Panc1 (cell line): ENCODE results near the gene LCOR. TPM values are rescaled to one million over a fixed set of nuclear protein-coding genes. Genes with fewer than 3 reads are reported as not detected.

ENCODE experiments used
- ATAC-seq: fragments of 200-7000 bp; cut with Tn5 transposase; 2 replicates; pipeline ENCODE4 v1.9.1; 2020; ENCODE audit warnings: mild to moderate bottlenecking, moderate library complexity
- BruUV-seq: library from RNA; stranded (reverse); fragments of 400-500 nt; replicated peaks from 2 replicates; lab custom pipeline; 2021; lab: Mats Ljungman, UMichigan
- CTCF ChIA-PET: fragments of 300-600 bp; sonication (Branson Sonifier 250); formaldehyde crosslinking; loops from one replicate; lab custom pipeline; 2022; ENCODE audit warnings: antibody characterized with exemption; lab: Charles Lee
- POLR2A ChIA-PET: fragments of 300-600 bp; sonication (Branson Sonifier 250); formaldehyde crosslinking; loops from one replicate; lab custom pipeline; 2022; ENCODE audit warnings: antibody characterized with exemption; lab: Charles Lee
- DNase-seq: peaks from one replicate; pipeline ENCODE4 v3.0.0-alpha.2; 2010; ENCODE audit warnings: low read depth, low spot score
- H3K27ac ChIP-seq: 2 replicates; pipeline ENCODE4 v1.5.1; 2011; ENCODE audit warnings: mild to moderate bottlenecking, low read length, inconsistent platforms
- H3K27me3 ChIP-seq: fragments of 200-500 bp; sonication (Bioruptor generic); 2 replicates; pipeline ENCODE4 v1.6.0; 2014; ENCODE audit warnings: low read length, inconsistent platforms; ENCODE audit not compliant: control insufficient read depth, insufficient read depth
- H3K36me3 ChIP-seq: fragments of 200-500 bp; sonication (Bioruptor generic); 2 replicates; pipeline ENCODE4 v1.5.1; 2014; ENCODE audit warnings: inconsistent platforms, mild to moderate bottlenecking, low read length, moderate library complexity; ENCODE audit not compliant: control insufficient read depth, insufficient read depth
- H3K4me1 ChIP-seq: 2 replicates; pipeline ENCODE4 v1.5.1; 2011; ENCODE audit warnings: inconsistent platforms, mild to moderate bottlenecking, low read length, moderate library complexity; ENCODE audit not compliant: control insufficient read depth, insufficient read depth
- H3K4me3 ChIP-seq, 2 experiments: 2 replicates each; pipeline ENCODE4 v1.5.1; 2011 to 2012; ENCODE audit warnings: low read depth in 2 of 2, low read length in 2 of 2, mild to moderate bottlenecking in 2 of 2, inconsistent platforms in 1 of 2, moderate library complexity in 1 of 2
- H3K9me3 ChIP-seq: fragments of 200-500 bp; sonication (Bioruptor generic); 2 replicates; pipeline ENCODE4 v1.5.1; 2014; ENCODE audit warnings: low read depth, mild to moderate bottlenecking, inconsistent platforms, low read length, moderate library complexity; ENCODE audit not compliant: control insufficient read depth, insufficient read depth
- CTCF ChIP-seq: fragments of 450-650 bp; IDR thresholded peaks from 2 replicates; pipeline ENCODE4 v1.5.1; 2017; ENCODE audit warnings: mild to moderate bottlenecking
- POLR2AphosphoS5 ChIP-seq: IDR thresholded peaks from 2 replicates; pipeline ENCODE4 v1.6.1; 2012; ENCODE audit warnings: mild to moderate bottlenecking, low read depth, low read length, moderate library complexity
- SIN3A ChIP-seq: IDR thresholded peaks from 2 replicates; pipeline ENCODE4 v1.6.1; 2012; ENCODE audit warnings: low read depth, mild to moderate bottlenecking, low read length, moderate library complexity, borderline replicate concordance; ENCODE audit not compliant: insufficient read depth
- TCF7L2 ChIP-seq: IDR thresholded peaks from 2 replicates; pipeline ENCODE4 v1.6.1; 2011; ENCODE audit warnings: mild to moderate bottlenecking, low read depth, low read length, inconsistent platforms
- in situ Hi-C: cut with HindIII; loops from 2 replicates; pipeline ENCODE4 v1.10.0; 2016; ENCODE audit warnings: low sequenced_read_pairs, low pct_unique_long_range_greater_than_20kb
- intact Hi-C: fragments of 100-400 bp; cut with micrococcal nuclease; formaldehyde crosslinking; loops from one replicate; pipeline ENCODE4 v1.10.0; 2022; ENCODE audit not compliant: unreplicated experiment
- total RNA-seq: library from RNA; stranded (reverse); gene quantifications from one replicate; pipeline ENCODE4 v1.2.1, GENCODE V29; 2021; ENCODE audit not compliant: unreplicated experiment
- TF ChIP-seq, protein P1 (sequence below), 2 experiments: IDR thresholded peaks; 2 replicates each; pipeline ENCODE4 v1.6.1; 2011 to 2012; ENCODE audit warnings: low read depth in 2 of 2, control low read depth in 1 of 2, low read length in 1 of 2, mild to moderate bottlenecking in 1 of 2, moderate library complexity in 1 of 2; ENCODE audit not compliant: insufficient read depth in 1 of 2

LCOR gene
- total RNA-seq, 1 experiment from 2014 or later = 58.0 TPM

- H3K36me3 ChIP-seq = no peaks in the 10 kb centered on the region
- ATAC-seq (no peak), DNase-seq (no peak)
- no peak overlapping the region for H3K27ac ChIP-seq
- H3K27me3 ChIP-seq = no peaks in the 10 kb centered on the region
- H3K9me3 ChIP-seq = peaks cover 8% of the 10 kb centered on the region; the same call in 1 of the 2 replicates
- ChIA-PET POLR2A (no interaction called here), CTCF (no interaction called here)
- intact Hi-C loops = no loop called here
- no TSS peak for BruUV-seq
- H3K4me1 ChIP-seq = no peaks in the 10 kb centered on the region
- in situ Hi-C loops = no loop called here
- no peak for TF ChIP-seq SIN3A
- TF ChIP-seq TCF7L2 = no peak
- TF ChIP-seq, protein P1, sequence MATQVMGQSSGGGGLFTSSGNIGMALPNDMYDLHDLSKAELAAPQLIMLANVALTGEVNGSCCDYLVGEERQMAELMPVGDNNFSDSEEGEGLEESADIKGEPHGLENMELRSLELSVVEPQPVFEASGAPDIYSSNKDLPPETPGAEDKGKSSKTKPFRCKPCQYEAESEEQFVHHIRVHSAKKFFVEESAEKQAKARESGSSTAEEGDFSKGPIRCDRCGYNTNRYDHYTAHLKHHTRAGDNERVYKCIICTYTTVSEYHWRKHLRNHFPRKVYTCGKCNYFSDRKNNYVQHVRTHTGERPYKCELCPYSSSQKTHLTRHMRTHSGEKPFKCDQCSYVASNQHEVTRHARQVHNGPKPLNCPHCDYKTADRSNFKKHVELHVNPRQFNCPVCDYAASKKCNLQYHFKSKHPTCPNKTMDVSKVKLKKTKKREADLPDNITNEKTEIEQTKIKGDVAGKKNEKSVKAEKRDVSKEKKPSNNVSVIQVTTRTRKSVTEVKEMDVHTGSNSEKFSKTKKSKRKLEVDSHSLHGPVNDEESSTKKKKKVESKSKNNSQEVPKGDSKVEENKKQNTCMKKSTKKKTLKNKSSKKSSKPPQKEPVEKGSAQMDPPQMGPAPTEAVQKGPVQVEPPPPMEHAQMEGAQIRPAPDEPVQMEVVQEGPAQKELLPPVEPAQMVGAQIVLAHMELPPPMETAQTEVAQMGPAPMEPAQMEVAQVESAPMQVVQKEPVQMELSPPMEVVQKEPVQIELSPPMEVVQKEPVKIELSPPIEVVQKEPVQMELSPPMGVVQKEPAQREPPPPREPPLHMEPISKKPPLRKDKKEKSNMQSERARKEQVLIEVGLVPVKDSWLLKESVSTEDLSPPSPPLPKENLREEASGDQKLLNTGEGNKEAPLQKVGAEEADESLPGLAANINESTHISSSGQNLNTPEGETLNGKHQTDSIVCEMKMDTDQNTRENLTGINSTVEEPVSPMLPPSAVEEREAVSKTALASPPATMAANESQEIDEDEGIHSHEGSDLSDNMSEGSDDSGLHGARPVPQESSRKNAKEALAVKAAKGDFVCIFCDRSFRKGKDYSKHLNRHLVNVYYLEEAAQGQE (IDR thresholded peaks at IDR 0.05; ENCODE audit: insufficient read depth in 1 of 2, low read depth in 2 of 2, low read length in 1 of 2) = no peak
- no peak for TF ChIP-seq CTCF
- no peak for TF ChIP-seq POLR2AphosphoS5
- no peak overlapping the region for H3K4me3 ChIP-seq
These were observed 58.0 kb downstream of the LCOR start for GRCh38 chr10:96890172-96890513.

DNA sequence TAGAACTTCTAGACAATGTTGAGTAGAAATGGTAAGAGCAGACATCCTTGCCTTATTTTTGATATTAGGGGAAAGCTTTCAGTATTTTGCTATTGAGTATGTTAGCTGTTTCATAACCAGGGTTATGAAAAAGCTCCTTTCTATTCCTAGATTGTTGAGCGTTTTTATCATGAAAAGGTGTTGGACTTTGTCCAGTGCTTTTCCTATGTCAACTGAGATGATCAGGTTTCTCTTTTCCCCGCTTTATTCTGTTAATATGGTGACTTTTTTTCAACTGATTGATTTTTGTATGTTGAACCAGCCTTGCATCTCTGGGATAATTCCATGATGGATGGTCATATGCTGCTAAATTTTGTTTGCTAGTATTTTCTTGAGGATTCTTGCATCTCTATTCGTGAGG, 58.5 kb downstream of the LCOR start:
- Histone ChIP-seq H3K27me3 (no peaks in the 10 kb centered on the region), H3K36me3 (no peaks in the 10 kb centered on the region), H3K27ac (no peak overlapping the region), H3K9me3 (peaks cover 8% of the 10 kb centered on the region; the same call in 1 of the 2 replicates), H3K4me3 (no peak overlapping the region), H3K4me1 (no peaks in the 10 kb centered on the region)
- ChIA-PET POLR2A (no interaction called here), CTCF (no interaction called here)
- TF ChIP-seq SIN3A (no peak), CTCF (no peak), TCF7L2 (no peak)
- TF ChIP-seq, protein P1 (IDR thresholded peaks at IDR 0.05; ENCODE audit: insufficient read depth in 1 of 2, low read depth in 2 of 2, low read length in 1 of 2) = no peak
- ATAC-seq (no peak), DNase-seq (no peak)
- intact Hi-C loops (no loop called here), in situ Hi-C loops (no loop called here)
- BruUV-seq = no TSS peak
